Measurements from ENCODE around the gene ZNF823. TPM values are rescaled to one million over a fixed set of nuclear protein-coding genes. Genes with fewer than 3 reads are reported as not detected.

The ZNF823 gene
- total RNA-seq, 3 donors from 2014 or later (not counting 1 experiment from before 2014, with no cell fraction given) = 3.2 to 7.1 (median 5.2) TPM

GRCh38 chr19:11735375-11735774, 3.4 kb downstream of the ZNF823 start:
- H3K27ac Mint-ChIP-seq = no peak overlapping the region
- DNase-seq (no peak), ATAC-seq (no peak)
- intact Hi-C loops (cut with micrococcal nuclease) = no loop called here
- Histone ChIP-seq H3K36me3 (ENCODE audit: control insufficient read depth, insufficient read depth, low read length) (no peaks in the 10 kb centered on the region), H3K4me1 (ENCODE audit: control insufficient read depth, insufficient read depth, low read length) (peaks cover 19% of the 10 kb centered on the region), H3K27ac (ENCODE audit: low read length) (no peak overlapping the region), H3K4me3 (ENCODE audit: low read length) (no peak overlapping the region), H3K27me3 (ENCODE audit: control insufficient read depth, insufficient read depth, low read length) (no peaks in the 10 kb centered on the region), H3K9me3 (ENCODE audit: control insufficient read depth, insufficient read depth, low read length) (no peaks in the 10 kb centered on the region)
- no peak for TF ChIP-seq CTCF (IDR thresholded peaks at IDR 0.05)
- no CpG with 5 or more reads among the region's 1 CpG for WGBS (ENCODE audit: insufficient coverage)
- H3K4me3 Mint-ChIP-seq = no peak overlapping the region
- H3K9me3 Mint-ChIP-seq = no peaks in the 10 kb centered on the region
- H3K4me1 Mint-ChIP-seq = peaks cover 20 to 21% of the 10 kb centered on the region in 2 donors
- H3K27me3 Mint-ChIP-seq (ENCODE audit: low read depth in 2 of 2) = no peaks in the 10 kb centered on the region
- H3K36me3 Mint-ChIP-seq = no peaks in the 10 kb centered on the region

- DNase-seq (no peak), ATAC-seq (no peak)
- intact Hi-C loops (cut with micrococcal nuclease) = no loop called here
- H3K9me3 Mint-ChIP-seq = peaks cover 0 to 3% of the 10 kb centered on the region in 2 donors
- H3K9me3 ChIP-seq (ENCODE audit: control insufficient read depth, insufficient read depth, low read length) = peaks cover 7% of the 10 kb centered on the region
- no peak overlapping the region for H3K4me3 ChIP-seq (ENCODE audit: low read length)
- H3K36me3 Mint-ChIP-seq = no peaks in the 10 kb centered on the region
- TF ChIP-seq CTCF (IDR thresholded peaks at IDR 0.05) = no peak
- H3K27me3 ChIP-seq (ENCODE audit: control insufficient read depth, insufficient read depth, low read length) = no peaks in the 10 kb centered on the region
- no peaks in the 10 kb centered on the region for H3K4me1 ChIP-seq (ENCODE audit: control insufficient read depth, insufficient read depth, low read length)
- H3K4me3 Mint-ChIP-seq = no peak overlapping the region
- H3K27ac ChIP-seq (ENCODE audit: low read length) = no peak overlapping the region
- no peaks in the 10 kb centered on the region for H3K4me1 Mint-ChIP-seq
- WGBS (ENCODE audit: insufficient coverage) = 98% methylated on average over 3 of the region's 4 CpGs
- no peaks in the 10 kb centered on the region for H3K27me3 Mint-ChIP-seq (ENCODE audit: low read depth in 2 of 2)
- peaks cover 3% of the 10 kb centered on the region for H3K36me3 ChIP-seq (ENCODE audit: control insufficient read depth, insufficient read depth, low read length)
- H3K27ac Mint-ChIP-seq = no peak overlapping the region
These were observed 9.2 kb downstream of the ZNF823 start for GRCh38 chr19:11729586-11729985.

- Mint-ChIP-seq H3K4me3 (no peak overlapping the region), H3K27ac (no peak overlapping the region), H3K27me3 (ENCODE audit: low read depth in 2 of 2) (no peaks in the 10 kb centered on the region), H3K4me1 (no peaks in the 10 kb centered on the region), H3K9me3 (peaks cover 11 to 13% of the 10 kb centered on the region in 2 donors), H3K36me3 (peaks cover 38% of the 10 kb centered on the region)
- H3K36me3 ChIP-seq (ENCODE audit: control insufficient read depth, insufficient read depth, low read length) = peaks cover 19% of the 10 kb centered on the region
- H3K4me3 ChIP-seq (ENCODE audit: low read length) = no peak overlapping the region
- H3K9me3 ChIP-seq (ENCODE audit: control insufficient read depth, insufficient read depth, low read length) = peaks cover 34% of the 10 kb centered on the region
- ATAC-seq (no peak), DNase-seq (no peak)
- 97% methylated on average over 10 of the region's 10 CpGs for WGBS (ENCODE audit: insufficient coverage)
- H3K27me3 ChIP-seq (ENCODE audit: control insufficient read depth, insufficient read depth, low read length) = no peaks in the 10 kb centered on the region
- no peak overlapping the region for H3K27ac ChIP-seq (ENCODE audit: low read length)
- intact Hi-C loops (cut with micrococcal nuclease) = no loop called here
- no peak for TF ChIP-seq CTCF (IDR thresholded peaks at IDR 0.05)
- no peaks in the 10 kb centered on the region for H3K4me1 ChIP-seq (ENCODE audit: control insufficient read depth, insufficient read depth, low read length)
These were observed 16.3 kb downstream of the ZNF823 start for GRCh38 chr19:11722414-11722813.

GRCh38 chr19:11721681-11722080, 17.1 kb downstream of the ZNF823 start:
- no peaks in the 10 kb centered on the region for H3K27me3 ChIP-seq (ENCODE audit: control insufficient read depth, insufficient read depth, low read length)
- H3K27ac Mint-ChIP-seq = no peak overlapping the region
- WGBS (ENCODE audit: insufficient coverage) = 99% methylated on average over 5 of the region's 5 CpGs
- H3K27ac ChIP-seq (ENCODE audit: low read length) = no peak overlapping the region
- ATAC-seq (no peak), DNase-seq (no peak)
- peaks cover 32% of the 10 kb centered on the region for H3K9me3 ChIP-seq (ENCODE audit: control insufficient read depth, insufficient read depth, low read length)
- H3K9me3 Mint-ChIP-seq = peaks cover 11 to 13% of the 10 kb centered on the region in 2 donors
- intact Hi-C loops (cut with micrococcal nuclease) = no loop called here
- H3K4me3 ChIP-seq (ENCODE audit: low read length) = no peak overlapping the region
- no peaks in the 10 kb centered on the region for H3K4me1 Mint-ChIP-seq
- no peak for TF ChIP-seq CTCF (IDR thresholded peaks at IDR 0.05)
- no peak overlapping the region for H3K4me3 Mint-ChIP-seq
- H3K27me3 Mint-ChIP-seq (ENCODE audit: low read depth in 2 of 2) = no peaks in the 10 kb centered on the region
- H3K36me3 Mint-ChIP-seq = peaks cover 38% of the 10 kb centered on the region
- peaks cover 19% of the 10 kb centered on the region for H3K36me3 ChIP-seq (ENCODE audit: control insufficient read depth, insufficient read depth, low read length)
- no peaks in the 10 kb centered on the region for H3K4me1 ChIP-seq (ENCODE audit: control insufficient read depth, insufficient read depth, low read length)
